HG02981 (cell line): ENCODE measurements around the gene IL20RB.
"Not testable (repeated sequence)": the region's sequence is repeated elsewhere in the genome, so short reads cannot be mapped to it uniquely, and the experiment has no call there.

Experiments
- ATAC-seq: cut with Tn5 transposase; IDR thresholded peaks from one replicate; pipeline ENCODE4 v1.9.1; 2021; ENCODE audit warnings: mild to moderate bottlenecking, moderate library complexity; ENCODE audit not compliant: unreplicated experiment

The IL20RB gene

DNA sequence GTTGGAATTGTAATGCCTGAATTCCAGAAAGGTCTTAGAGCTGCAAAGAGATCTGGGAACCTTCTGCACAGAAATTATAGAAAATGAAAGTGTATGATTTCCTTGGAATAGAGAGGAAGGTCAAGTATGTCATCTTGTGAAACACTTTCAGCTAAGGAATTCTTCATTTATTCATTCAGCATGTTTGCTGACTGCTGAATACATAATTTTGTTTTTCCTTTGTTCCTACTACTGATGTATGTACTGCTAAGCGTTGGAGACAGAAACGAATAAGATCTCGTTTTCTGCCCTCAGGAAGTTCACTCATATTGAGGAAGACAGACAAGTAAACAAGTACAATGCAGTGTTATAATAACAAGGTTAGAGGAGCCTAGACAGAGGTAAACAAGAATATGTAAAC lies 14.3 kb upstream of the IL20RB start:
- no peak for ATAC-seq

DNA sequence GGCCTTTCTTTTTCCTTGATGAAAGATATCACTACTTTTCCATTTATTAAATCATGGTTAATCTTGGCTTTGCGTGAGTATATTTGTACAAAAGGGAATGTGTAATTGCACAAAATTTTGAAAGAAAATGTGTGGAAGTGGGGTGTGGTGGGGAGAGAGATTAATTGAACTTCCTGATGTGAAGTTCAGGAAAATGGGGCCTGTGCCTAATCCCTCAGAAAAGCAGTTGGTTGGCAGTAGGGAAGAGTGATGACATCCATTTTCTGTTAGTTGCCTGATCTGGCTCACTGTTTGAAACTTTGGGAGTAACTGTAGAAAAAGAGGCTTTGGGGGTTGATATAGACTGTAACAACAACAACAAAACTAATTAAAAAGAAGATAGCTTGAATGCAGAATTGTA lies 10.8 kb upstream of the IL20RB start:
- ATAC-seq = no peak

DNA sequence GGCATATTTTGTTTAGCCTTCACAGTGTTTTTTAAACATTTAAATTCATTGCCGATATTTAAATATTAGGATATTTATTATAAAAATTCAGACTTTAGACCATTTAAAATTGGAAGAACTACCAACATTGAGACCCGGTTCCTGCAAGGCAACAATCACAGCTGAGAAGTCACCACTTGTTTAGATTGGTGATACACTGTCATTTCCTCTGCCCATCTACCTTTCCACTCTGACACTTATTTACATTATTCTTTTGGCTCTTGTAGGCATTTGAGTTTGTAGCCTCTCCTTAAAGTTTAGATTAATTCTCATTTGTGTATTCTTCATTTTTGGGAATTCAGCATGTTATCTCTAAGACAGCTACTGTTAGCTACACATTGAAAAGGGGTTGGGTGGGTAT lies 10.3 kb upstream of the IL20RB start:
- ATAC-seq = no peak

DNA sequence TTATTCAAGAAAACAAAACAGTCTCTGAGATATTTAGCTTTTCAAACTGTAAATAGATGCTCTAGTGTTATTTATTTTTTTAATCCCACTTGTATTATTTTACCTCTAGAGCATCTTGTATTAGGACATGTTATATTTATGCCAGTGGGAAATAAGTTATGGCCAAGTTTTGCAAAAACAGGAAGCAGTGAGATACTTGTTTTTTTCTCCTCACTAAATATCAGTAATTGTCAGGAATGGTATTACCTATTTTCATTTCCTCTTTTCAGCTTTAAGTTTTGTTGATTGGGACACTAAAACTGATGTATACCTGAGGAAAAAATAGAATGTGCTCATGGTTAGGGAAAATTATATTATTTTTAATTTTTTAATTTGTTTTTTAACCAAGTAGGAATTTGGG lies 8.6 kb upstream of the IL20RB start:
- no peak for ATAC-seq

DNA sequence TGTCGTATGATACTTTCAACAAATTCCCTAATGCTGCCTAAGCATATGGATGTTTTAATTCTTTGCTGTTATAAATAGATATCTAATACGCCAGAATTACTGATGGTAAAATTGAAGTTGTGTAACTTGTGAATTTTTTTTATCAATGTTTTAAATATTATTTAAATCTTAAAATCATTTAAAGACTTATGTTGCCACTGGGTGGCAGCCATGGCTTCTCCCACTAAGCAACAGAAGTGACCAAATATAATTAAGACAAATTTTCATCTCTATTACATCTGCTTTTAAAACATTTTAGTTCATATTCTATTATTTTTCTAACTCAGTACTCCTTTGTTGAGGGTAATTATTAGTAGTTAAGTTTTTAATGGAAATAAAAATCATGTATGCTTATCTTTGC lies 8.1 kb upstream of the IL20RB start:
- ATAC-seq = no peak

DNA sequence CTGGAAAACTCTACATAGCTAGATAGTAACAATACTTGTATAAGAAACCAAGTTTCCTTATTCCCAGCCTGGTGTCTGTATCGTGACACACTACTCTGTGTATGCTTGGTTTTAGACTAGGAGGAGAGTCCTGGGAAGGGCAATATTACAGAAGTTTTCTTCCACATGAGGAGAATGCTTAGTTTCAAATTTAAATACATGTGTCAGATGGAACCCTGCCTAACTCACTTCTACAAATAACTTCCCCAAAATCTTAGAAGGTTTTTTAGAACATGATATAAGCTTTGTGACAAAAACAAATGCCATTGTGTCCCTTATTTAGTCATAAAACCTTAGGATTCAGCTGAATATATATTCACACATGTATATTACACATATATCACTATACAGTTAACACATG lies 7.2 kb upstream of the IL20RB start:
- no peak for ATAC-seq

DNA sequence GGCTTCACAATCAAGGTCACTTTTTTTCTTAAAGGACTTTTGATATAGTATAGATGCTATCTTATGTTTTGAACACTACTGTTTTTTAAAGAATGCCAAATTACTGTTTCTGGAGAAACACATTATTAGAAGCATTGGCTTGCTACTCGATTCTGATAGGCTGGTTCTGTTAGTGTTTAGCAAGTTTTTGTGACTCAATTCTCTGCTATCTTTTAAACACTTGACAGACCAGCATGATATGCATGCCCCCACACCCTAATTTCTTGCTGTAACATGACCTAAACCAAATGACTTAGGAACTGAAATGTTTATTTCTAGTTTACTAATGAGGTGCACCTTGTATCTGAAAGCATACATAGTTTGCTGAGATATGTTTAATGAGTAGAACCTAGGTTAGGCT lies 5.5 kb upstream of the IL20RB start:
- no peak for ATAC-seq

DNA sequence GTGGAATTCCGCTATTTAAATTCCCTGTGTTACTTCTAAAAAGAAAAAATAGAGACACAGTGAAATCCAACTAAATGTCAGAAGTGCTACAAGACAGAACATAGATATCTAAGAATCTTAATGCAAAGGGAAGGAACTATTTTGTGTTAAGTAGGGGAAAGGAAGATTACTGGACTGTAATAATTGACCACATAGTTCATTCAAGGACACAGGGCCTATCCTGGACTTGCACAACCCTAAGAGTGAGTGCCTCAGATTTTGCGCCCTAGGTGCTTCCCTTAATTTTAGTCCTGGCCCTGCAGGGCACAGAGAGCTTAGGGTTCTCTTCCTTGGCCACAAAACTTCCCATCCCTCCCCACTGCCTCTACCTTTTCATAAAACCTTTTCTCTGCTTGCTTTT lies 3.5 kb upstream of the IL20RB start:
- ATAC-seq = no peak

DNA sequence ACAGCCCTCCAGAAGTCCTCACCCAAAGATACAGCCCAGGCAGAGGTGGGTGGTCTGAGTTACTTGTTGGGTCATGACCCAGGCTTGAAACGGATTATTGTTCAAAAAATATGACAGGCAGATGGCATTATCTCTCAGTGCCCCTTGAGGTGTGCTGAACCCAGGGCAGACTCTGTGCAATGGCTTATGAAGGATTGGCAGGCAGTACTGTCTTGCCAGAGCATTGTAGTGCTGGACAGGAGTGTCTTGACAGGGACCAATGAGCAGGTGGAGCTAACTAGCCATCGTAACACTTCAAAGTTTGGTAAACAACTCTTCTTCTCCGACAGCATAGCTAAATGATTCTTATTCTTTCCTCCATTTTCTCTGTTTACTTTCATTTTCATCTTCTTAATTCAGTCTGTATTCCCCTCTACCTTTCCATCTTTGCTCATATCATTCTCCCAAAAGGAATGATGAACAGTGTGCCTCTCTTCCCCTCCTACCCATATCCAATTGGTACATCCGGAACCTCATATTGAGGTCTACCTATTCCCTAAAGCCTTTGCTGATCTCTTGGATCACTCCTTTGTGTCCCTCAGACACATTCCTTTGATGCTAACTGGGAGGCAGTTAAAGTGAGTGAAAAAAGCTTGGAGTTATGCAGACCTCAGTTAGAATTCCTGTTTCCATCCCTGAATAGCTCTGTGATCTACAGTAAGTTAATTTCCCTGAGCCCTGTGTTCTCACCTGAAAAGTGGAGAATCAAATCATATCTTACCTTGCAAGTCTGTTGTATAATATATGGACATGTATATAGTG lies 2.6 kb upstream of the IL20RB start:
- no peak for ATAC-seq

DNA sequence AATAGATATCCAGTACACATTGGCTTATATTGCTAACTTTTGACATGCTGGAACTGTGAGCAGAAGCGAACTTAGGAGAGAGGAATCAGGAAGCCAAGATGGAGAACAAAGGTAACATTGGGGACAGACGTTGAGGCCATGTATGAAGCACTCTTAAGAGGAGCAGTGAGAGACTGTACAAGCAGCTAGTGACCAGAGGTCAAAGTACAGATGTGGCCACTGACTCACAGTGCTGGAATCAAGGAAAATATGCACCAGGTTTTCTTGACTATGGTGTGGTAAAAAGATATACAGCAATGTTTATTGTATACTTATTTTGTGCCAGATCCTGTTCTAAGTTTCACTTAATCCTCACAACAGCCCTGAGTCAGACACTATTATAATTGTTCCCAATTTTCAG lies 2.0 kb upstream of the IL20RB start:
- no peak for ATAC-seq

DNA sequence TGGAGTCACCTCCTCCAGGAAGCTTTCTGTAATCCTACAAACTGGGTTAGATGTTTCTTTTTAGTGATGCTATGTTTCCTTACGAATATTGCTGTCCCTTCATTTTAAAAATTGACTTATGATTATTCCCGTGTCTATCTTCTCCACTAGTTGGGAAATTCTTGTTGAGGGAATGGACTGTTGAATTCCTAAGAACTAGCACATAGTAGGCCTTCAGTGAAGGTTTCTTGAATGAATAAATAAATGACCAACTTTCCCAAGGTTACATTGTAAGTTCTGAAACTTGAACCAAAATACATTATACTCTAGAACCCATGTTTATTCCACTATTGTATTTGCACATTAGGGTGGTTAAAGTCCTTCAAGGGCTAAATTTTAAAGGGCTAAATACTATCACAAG lies 812 bp upstream of the IL20RB start:
- ATAC-seq = no peak

DNA sequence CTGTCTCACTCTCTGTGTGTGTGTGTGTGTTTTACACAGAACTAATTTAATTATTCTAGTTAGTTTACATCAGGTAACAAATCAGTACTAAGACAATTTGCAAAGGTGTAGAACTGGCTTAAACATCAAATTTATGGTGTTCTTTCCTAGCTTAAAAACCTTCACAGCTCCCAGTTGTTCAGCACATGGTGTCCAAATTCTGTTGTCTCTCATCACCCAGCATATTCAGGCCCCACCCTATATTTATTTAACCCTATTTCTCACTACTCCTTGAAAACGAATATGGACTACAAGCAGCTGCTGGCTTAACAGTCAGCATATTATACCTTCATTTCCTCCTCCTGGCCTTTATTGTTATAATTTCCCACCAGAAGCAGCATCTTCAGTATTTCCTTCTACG lies 1.2 kb downstream of the IL20RB start:
- ATAC-seq = no peak

DNA sequence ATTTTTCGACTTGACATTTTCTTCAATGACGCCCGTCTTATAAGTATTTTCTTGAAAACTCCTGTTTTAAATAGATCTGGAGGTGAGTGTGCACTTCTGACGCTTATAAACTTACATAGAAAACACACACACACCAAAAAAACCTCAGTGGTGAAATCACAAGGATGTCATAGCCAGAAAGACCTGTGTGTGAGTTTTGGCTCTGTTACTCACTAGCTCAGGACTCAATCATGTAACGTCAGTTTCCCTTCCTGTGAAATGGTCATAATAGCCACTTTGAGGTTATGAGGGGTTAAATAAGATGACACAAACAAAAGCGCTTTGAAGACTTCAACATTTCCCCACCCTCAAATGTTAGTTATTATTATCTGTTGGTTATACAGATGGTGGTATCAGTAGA lies 1.8 kb downstream of the IL20RB start:
- ATAC-seq = no peak

DNA sequence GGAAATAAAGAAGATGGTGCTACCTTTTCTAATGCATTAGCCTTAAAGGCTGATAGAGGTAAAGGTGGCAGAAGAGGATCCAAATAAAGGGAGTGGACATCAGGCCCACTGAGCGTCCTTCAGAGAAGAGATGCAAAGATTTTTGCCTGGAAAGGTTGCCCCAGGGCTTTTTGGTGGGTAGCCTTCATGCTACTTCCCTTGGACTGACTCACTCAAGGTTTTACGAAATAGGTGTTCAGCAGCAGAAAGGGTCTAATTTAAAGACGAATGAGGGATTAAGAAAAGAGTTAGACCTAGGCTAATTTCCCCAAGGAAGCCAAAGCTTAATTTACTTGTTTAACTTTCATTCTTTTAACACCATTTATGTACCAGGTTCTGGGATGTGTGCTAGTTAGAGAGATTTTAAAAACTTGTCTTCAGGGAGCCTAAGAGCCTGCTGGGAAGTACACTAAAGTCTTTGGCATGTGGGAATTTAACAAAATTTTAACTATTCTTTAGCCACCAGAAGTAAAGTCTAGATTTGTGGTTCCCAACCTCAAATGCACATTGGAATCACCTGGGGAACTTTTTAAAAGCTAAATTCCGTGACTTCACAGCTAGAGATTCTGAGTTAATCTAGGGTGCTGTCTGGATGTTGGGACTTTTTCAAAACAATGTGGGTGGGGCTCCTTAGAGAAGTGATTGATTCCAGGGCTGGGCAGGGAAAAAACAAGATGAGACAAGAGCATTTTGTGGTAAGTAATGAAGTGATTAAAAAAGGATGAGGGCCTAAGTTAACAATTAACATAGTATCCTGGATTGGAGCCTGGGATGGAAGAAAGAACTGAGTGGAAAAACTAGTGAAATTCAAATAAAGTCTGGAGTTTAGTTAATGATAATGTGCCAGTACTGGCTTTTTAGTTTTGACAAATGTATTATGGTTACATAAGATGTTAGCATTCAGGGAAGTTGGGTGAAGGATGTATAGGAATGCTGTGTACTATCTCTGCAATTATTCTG lies 3.4 kb downstream of the IL20RB start:
- ATAC-seq = no peak

DNA sequence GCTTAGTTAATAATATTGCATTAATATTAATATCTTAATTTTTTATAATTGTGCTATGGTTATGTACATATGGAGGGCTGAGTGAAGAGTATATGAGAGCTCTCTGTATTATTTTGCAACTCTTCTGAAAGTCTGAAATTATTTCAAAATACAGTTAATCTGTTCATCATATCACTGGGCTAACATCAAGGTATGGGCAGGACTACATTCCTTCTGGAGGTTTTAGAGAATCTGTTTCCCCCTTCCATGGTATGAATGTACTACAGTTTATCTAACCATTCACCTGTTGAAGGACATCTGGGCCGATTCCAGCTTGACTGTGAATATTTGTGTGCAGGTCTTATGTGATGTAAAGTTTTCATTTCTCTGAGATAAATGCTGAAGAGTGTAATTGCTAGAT lies 5.1 kb downstream of the IL20RB start:
- ATAC-seq = no peak

DNA sequence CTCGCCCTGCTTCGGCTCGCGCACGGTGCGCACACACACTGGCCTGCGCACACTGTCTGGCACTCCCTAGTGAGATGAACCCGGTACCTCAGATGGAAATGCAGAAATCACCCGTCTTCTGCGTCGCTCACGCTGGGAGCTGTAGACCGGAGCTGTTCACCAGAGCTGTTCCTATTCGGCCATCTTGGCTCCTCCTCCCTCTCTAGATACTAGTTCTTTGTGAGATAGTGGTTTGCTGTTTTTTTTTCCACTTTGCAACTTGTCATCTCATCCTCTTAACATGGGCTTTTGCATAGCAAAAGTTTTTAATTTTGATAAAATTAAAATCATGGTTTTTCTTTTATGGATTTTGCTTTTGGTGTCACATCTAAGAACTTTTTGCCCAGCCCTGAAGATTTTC lies 11.8 kb downstream of the IL20RB start:
- ATAC-seq = not testable (repeated sequence)

DNA sequence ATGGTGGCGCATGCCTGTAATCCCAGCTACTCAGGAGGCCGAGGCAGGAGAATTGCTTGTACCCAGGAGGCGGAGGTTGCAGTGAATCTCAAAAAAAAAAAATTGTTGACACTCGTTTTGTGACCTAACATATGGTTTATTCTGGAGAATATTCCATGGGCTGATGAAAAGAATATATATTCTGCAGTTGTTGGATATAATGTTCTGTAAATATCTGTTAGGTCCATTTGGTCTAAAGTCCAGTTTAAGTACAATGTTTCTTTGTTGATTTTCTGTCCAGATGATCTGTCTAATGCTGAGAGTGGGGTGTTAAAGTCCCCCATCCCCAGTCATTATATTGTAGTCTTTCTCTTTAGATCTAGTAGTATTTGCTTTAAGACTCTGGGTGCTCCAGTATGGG lies 15.6 kb downstream of the IL20RB start:
- ATAC-seq = no peak

DNA sequence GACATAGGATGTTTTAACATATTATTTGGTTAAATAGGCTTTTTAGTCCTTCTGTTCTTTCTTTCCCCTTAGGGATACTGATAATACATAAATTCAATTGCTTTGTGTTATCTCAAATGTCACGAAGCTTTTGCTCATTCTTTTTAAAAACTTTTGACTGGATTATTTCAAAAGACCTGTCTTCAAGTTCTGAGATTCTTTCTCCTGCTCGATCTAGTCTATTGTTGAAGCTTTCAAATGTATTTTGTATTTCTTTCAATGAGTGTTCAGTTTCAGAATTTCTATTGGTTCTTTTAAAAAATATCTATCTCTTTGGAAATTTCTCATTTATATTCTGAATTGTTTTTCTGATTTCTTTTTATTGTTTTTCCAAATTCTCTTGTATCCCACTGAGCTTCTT lies 16.9 kb downstream of the IL20RB start:
- no peak for ATAC-seq

DNA sequence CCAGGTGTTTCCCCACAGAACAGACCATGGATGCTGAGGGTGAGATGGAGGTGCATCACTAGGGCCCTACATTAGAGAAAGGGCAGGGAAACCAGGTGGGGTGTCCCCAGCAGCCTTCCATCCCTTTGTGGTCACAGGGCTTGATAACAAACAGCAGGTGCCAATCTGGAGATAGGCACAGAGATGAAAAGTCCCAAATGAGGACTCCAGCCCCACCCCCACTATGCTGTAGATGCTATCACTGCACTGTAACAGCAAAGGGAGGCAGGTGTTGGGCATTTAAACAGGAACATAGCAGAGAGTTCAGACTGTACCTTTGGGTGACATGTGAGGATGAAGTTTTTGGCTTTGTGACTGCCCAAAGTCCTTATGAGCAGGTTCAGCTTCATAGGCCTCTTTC lies 21.4 kb downstream of the IL20RB start:
- no peak for ATAC-seq

DNA sequence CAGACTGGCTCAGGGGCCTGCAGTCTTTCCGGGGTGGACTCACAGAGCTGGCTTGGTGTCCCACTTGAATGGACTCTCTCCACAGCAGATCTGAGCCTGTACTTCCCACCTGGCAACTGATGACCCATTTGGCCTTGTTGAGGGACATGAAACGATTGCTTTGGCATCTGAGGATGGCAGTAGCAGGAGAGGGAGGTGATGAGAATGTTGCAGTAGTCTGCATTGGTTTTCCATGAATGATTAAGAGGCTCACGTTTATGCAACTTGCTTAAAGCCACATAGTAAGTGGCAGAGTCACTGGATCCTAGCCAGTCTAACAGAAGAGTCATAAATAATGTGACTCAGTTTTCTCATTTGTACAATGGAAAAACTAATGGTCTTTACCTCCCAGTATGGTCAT lies 21.9 kb downstream of the IL20RB start:
- no peak for ATAC-seq

DNA sequence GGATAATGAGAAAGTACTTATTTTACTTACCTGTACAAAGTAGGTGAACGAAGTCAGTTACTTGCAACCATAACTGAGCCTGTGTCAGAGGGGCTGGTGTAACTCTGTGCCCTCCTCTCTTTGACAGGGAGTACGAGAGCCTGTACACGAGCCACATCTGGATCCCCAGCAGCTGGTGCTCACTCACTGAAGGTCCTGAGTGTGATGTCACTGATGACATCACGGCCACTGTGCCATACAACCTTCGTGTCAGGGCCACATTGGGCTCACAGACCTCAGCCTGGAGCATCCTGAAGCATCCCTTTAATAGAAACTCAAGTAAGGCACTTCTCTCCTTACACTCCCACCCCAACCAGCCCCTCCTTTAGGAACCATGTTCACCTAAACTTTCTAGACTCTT lies 24.2 kb downstream of the IL20RB start:
- no peak for ATAC-seq

DNA sequence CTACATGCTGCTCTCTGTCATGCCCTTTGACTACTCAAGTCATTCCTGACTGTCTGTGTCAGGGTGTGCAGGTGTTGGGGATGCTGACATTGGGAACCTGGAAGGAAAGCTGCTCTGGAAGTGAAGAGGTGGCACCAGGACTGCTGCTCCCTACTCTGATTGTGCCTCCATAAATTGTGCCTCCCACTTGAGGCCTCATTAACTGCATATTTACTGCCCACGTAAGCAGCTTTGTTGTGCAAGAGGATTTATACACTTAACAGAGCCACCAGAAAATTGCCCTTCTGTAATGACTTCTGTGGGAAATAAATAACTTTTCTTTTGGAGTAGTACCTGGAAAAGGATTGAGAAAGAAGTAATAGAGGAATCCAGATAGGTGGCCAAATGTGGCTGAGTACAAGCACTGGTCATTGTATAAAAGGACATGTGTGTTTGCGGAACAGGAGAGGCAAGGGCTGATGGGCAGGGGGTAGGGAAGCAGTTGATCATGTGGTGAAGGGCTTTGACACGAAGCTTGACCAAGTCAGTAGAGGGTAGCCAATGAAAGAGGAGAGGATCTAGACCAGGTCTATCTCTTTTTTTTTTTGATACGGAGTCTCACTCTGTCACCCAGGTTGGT lies 24.8 kb downstream of the IL20RB start:
- no peak for ATAC-seq
